Heart left ventricle (tissue), 16 donors: ENCODE results near the gene KSR2. TPM values are rescaled to one million over a fixed set of nuclear protein-coding genes. Genes with fewer than 3 reads are reported as not detected.

Source experiments
- ATAC-seq, 4 donors: fragments of 200-7000 bp; cut with Tn5 transposase; one replicate each; pipeline ENCODE4 v1.9.1; 2020 to 2022; ENCODE audit warnings: moderate library complexity in 4 of 4, mild to moderate bottlenecking in 3 of 4, moderate number of reproducible peaks in 1 of 4
- DNase-seq, 5 donors: peaks; one replicate each; pipeline ENCODE4 v3.0.0-alpha.2; 2020
- H3K27ac ChIP-seq, 12 donors: fragments of 200-600 bp; sonication (generic) in 4 of 12; one replicate each; pipeline versions ENCODE4 v1.5.0 to v1.8.0; 2016 to 2022; ENCODE audit warnings: mild to moderate bottlenecking in 2 of 12
- H3K27me3 ChIP-seq, 9 donors: fragments of 200-600 bp; sonication (generic) in 2 of 9; one replicate each; pipeline versions ENCODE4 v1.5.1 to v1.8.0; 2016 to 2022; ENCODE audit warnings: mild to moderate bottlenecking in 3 of 9
- H3K36me3 ChIP-seq, 9 donors: fragments of 200-600 bp; sonication (generic) in 2 of 9; one replicate each; pipeline versions ENCODE4 v1.5.0 to v1.8.0; 2018 to 2022; ENCODE audit warnings: mild to moderate bottlenecking in 2 of 9
- H3K4me1 ChIP-seq, 12 donors: fragments of 200-600 bp; sonication (generic) in 4 of 12; one replicate each; pipeline versions ENCODE4 v1.5.0 to v1.8.0; 2016 to 2022; ENCODE audit warnings: mild to moderate bottlenecking in 3 of 12
- H3K4me3 ChIP-seq, 12 donors: fragments of 200-600 bp; sonication (generic) in 4 of 12; one replicate each; pipeline versions ENCODE4 v1.5.0 to v1.8.0; 2017 to 2022; ENCODE audit warnings: mild to moderate bottlenecking in 9 of 12, moderate library complexity in 4 of 12
- H3K9me3 ChIP-seq, 12 donors: fragments of 200-600 bp; sonication (generic) in 4 of 12; one replicate each; pipeline versions ENCODE4 v1.5.0 to v1.8.0; 2016 to 2022; ENCODE audit warnings: mild to moderate bottlenecking in 1 of 12
- CTCF ChIP-seq, 12 donors: fragments of 200-600 bp; sonication (generic) in 4 of 12; IDR thresholded peaks; one replicate each; pipeline versions ENCODE4 v1.5.0 to v1.8.0; 2018 to 2022; ENCODE audit warnings: antibody characterized with exemption in 12 of 12, mild to moderate bottlenecking in 5 of 12
- POLR2A ChIP-seq, 2 donors: fragments of 450-650 bp; IDR thresholded peaks; one replicate each; pipeline ENCODE4 v1.6.1; 2017; ENCODE audit warnings: antibody characterized with exemption in 2 of 2, mild to moderate bottlenecking in 2 of 2, moderate library complexity in 2 of 2
- WGBS, 4 donors: extraction: QIAGEN DNeasy Blood & Tissue Kit in 2 of 4; methylation state at CpG; one replicate each; pipeline versions ENCODE4 v1.1.5 to v1.1.7; 2013 to 2018; 5-methylcytosine and 5-hydroxymethylcytosine counted together
- intact Hi-C, 10 donors: fragments of 100-400 bp; cut with DNase I; formaldehyde crosslinking; loops; one replicate each; pipeline versions ENCODE4 v1.11.1 to v1.14.2; 2022
- polyA plus RNA-seq, 2 donors: library from polyadenylated mRNA; stranded (reverse); fragments of 200-250 nt; gene quantifications; one replicate each; pipeline ENCODE4 v1.2.3, GENCODE V29; 2013
- total RNA-seq, 9 donors: library from RNA; depleted of rRNA in 2 of 9; stranded (reverse); fragments of >200 nt in 2 of 9; fragmentation: NEBNext Ultra II Directional in 3 of 9; extraction: Animal tissue kit (Norgen Biotek cat#: 25700) in 3 of 9; gene quantifications; one replicate each; pipeline versions ENCODE4 v1.1.0 to v1.2.4, GENCODE V29; 2016 to 2023
- donor health status: ischemic (EF 13 %, LVEDD 7.1; RV severe dilation, severe dysfunction).
- donor health status: healthy with polysubstance abuse.
- donor health status: DM: no; HTN: yes; CAD: no.
- donor health status: DM: no; HTN: no; CAD: no.
- donor health status: ischemic (EF 25% LVEDD 6.9; RV normal size, moderate dysfunction).
- donor health status: ischemic (EF 25% LVEDD 5.7; RV mildly dilated, moderate dysfunction).
- donor health status: healthy.
- donor health status: DM: yes; HTN: yes; CAD: no.
- donor health status: ischemic (EF 35%, LVEDD 5.7; RV mildly dilated, moderate dysfunction).
- donor health status: nonischemic (EF 11% LVEDD 7.7; RV severe dilation, severe dysfunction).
- donor health status: DM: yes; HTN: yes; CAD: no.
- donor health status: PGD.
- donor health status: ischemic (EF 29% LVEDD 5.4; RV normal size, mild dysfunction).
- donor health status: nonischemic (EF 23%, LVEDD 6.1; RV moderate dilation, normal function).

KSR2 gene
- total and polyA plus RNA-seq, 11 donors, result under 0.01 to 0.02 (median 0.02) TPM; not detected in 8

DNA sequence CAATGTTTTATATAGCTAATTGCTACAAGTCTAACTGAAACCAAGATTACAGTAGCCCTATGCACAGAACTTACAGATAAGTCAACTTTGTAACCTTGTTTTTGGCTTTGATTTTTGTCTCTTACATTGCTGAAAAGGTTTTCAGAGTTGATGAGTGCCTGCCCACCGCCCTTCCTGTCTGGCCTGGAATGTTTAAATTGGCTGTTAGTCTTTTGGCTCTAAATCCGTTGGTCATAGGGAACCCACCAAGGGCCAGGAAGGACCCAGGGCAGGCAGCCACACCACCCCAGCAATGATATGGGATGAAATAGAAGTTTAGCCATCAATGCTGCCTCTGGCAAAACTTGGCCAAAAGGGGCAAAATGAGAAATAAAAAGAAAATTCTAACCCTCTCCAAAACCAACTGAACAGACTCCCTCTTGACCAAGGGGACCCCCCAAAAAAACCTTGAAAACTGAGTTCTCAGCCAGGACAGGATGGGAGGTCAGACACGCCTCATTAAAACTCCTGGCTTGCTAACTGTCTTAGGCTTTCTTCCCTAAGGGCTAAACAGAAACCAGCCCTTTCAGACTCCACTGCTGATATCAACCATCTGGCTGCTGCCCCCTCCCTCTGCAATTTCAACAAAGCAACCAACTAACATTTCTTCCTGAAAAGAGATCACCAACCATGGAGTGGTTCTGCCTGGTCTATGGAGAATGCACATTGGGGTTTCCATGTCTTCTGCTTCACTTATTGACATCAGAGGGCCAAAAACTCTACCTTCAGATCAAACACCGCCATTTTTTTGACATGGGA, 365.3 kb downstream of the KSR2 start:
- ATAC-seq (no peak), DNase-seq (no peak)
- no peak for TF ChIP-seq POLR2A (IDR thresholded peaks at IDR 0.05)
- no peak for TF ChIP-seq CTCF (IDR thresholded peaks at IDR 0.05)
- no peaks in the 10 kb centered on the region for H3K36me3 ChIP-seq
- peaks cover 0 to 14% (median 0%) of the 10 kb centered on the region in 9 donors for H3K27me3 ChIP-seq
- WGBS, 4 donors, result 40 to 64% (median 45%) methylated on average over 4 of the region's 4 CpGs
- H3K4me1 ChIP-seq, result no peaks in the 10 kb centered on the region
- no peaks in the 10 kb centered on the region for H3K9me3 ChIP-seq
- H3K4me3 ChIP-seq, result no peak overlapping the region
- no peak overlapping the region for H3K27ac ChIP-seq
- intact Hi-C loops, result no loop called here

- Histone ChIP-seq H3K9me3 (no peaks in the 10 kb centered on the region), H3K4me3 (no peak overlapping the region), H3K27ac (no peak overlapping the region), H3K36me3 (no peaks in the 10 kb centered on the region), H3K27me3 (peaks cover 0 to 8% (median 0%) of the 10 kb centered on the region in 9 donors), H3K4me1 (no peaks in the 10 kb centered on the region)
- ATAC-seq (no peak), DNase-seq (no peak)
- intact Hi-C loops, result loop anchor here in 1 of 10 donors (10.0 kb wide), 1 partner anchor 235 kb away; no protein-coding TSS in a partner anchor
- WGBS, 4 donors, result 66 to 78% (median 75%) methylated on average over 5 of the region's 5 CpGs
- TF ChIP-seq CTCF (IDR thresholded peaks at IDR 0.05) (no peak), POLR2A (IDR thresholded peaks at IDR 0.05) (no peak)
Measured at GRCh38 chr12:117599849-117600248, 368.9 kb downstream of the KSR2 start.

GRCh38 chr12:117596968-117597367, 371.8 kb downstream of the KSR2 start:
- no peak for TF ChIP-seq CTCF (IDR thresholded peaks at IDR 0.05)
- intact Hi-C loops, result loop anchor here in 1 of 10 donors (10.0 kb wide), 1 partner anchor 238 kb away; no protein-coding TSS in a partner anchor

GRCh38 chr12:117595751-117596150, 373.0 kb downstream of the KSR2 start:
- no peak for DNase-seq
- 47 to 82% (median 56%) methylated on average over 1 of the region's 1 CpG for WGBS, 4 donors
- peaks cover 0 to 9% (median 0%) of the 10 kb centered on the region in 12 donors for H3K9me3 ChIP-seq
- no peak for ATAC-seq
- no peak overlapping the region for H3K27ac ChIP-seq
- peaks cover 0 to 33% (median 0%) of the 10 kb centered on the region in 9 donors for H3K27me3 ChIP-seq
- H3K4me3 ChIP-seq, result no peak overlapping the region
- intact Hi-C loops, result loop anchor here in 1 of 10 donors (10.0 kb wide), 1 partner anchor 239 kb away; no protein-coding TSS in a partner anchor
- TF ChIP-seq POLR2A (IDR thresholded peaks at IDR 0.05) (no peak), CTCF (IDR thresholded peaks at IDR 0.05) (no peak)
- H3K36me3 ChIP-seq, result no peaks in the 10 kb centered on the region
- no peaks in the 10 kb centered on the region for H3K4me1 ChIP-seq

More at GRCh38 chr12:117596968-117597367, 371.8 kb downstream of the KSR2 start:
- Histone ChIP-seq H3K9me3 (no peaks in the 10 kb centered on the region), H3K4me1 (no peaks in the 10 kb centered on the region), H3K27ac (no peak overlapping the region), H3K4me3 (no peak overlapping the region), H3K27me3 (peaks cover 0 to 29% (median 0%) of the 10 kb centered on the region in 9 donors), H3K36me3 (no peaks in the 10 kb centered on the region)
- WGBS, 4 donors, result 42 to 55% (median 48%) methylated on average over 6 of the region's 6 CpGs
- DNase-seq, result no peak
- ATAC-seq, result no peak
